GM06990 (cell line): Measurements from ENCODE around the gene BRI3.
"Not testable (repeated sequence)": the region's sequence is repeated elsewhere in the genome, so short reads cannot be mapped to it uniquely, and the experiment has no call there.

Source experiments
- DNase-seq: peaks from one replicate; pipeline ENCODE4 v3.0.0-alpha.2; 2011; ENCODE audit not compliant: insufficient read length; ENCODE audit errors: extremely low read depth
- H3K27me3 ChIP-seq: replicated peaks from 2 replicates; pipeline ENCODE4 v1.6.0; 2011; ENCODE audit warnings: low read length; ENCODE audit not compliant: control insufficient read depth, insufficient read depth
- H3K36me3 ChIP-seq: 2 replicates; pipeline ENCODE4 v1.5.1; 2011; ENCODE audit warnings: low read length; ENCODE audit not compliant: control insufficient read depth, insufficient read depth
- H3K4me3 ChIP-seq: replicated peaks from 2 replicates; pipeline ENCODE4 v1.5.1; 2011; ENCODE audit warnings: low read depth, mild to moderate bottlenecking, control low read depth, low read length
- CTCF ChIP-seq: IDR thresholded peaks from 2 replicates; pipeline ENCODE4 v1.5.1; 2011; ENCODE audit warnings: low read length, control low read depth, mild to moderate bottlenecking, inconsistent platforms; ENCODE audit not compliant: insufficient read depth, poor library complexity, severe bottlenecking

Gene BRI3

GRCh38 chr7:98312201-98312600 is 30.7 kb downstream of the BRI3 start:
- TF ChIP-seq CTCF = no peak
- Histone ChIP-seq H3K4me3 (no peak overlapping the region), H3K36me3 (peaks cover 26% of the 10 kb centered on the region), H3K27me3 (no peaks in the 10 kb centered on the region)
- DNase-seq = no peak

GRCh38 chr7:98314469-98314868 is 33.0 kb downstream of the BRI3 start:
- no peaks in the 10 kb centered on the region for H3K27me3 ChIP-seq
- peaks cover 24% of the 10 kb centered on the region for H3K36me3 ChIP-seq
- TF ChIP-seq CTCF = no peak
- no peak overlapping the region for H3K4me3 ChIP-seq
- peak; percentile 81 for DNase-seq

GRCh38 chr7:98315318-98315993 is 34.0 kb downstream of the BRI3 start:
- Histone ChIP-seq H3K4me3 (no peak overlapping the region), H3K27me3 (no peaks in the 10 kb centered on the region), H3K36me3 (peaks cover 22% of the 10 kb centered on the region)
- TF ChIP-seq CTCF = no peak
- DNase-seq = peak; percentile 69

- not testable (repeated sequence) for DNase-seq, H3K27me3 ChIP-seq, H3K4me3 ChIP-seq
- peaks cover 20% of the 10 kb centered on the region for H3K36me3 ChIP-seq
These were observed 34.6 kb downstream of the BRI3 start for GRCh38 chr7:98315994-98316527.

- Histone ChIP-seq H3K27me3 (no peaks in the 10 kb centered on the region), H3K36me3 (peaks cover 16% of the 10 kb centered on the region), H3K4me3 (no peak overlapping the region)
- TF ChIP-seq CTCF = no peak
- no peak for DNase-seq
These were observed 36.0 kb downstream of the BRI3 start for GRCh38 chr7:98317366-98318040.

DNA sequence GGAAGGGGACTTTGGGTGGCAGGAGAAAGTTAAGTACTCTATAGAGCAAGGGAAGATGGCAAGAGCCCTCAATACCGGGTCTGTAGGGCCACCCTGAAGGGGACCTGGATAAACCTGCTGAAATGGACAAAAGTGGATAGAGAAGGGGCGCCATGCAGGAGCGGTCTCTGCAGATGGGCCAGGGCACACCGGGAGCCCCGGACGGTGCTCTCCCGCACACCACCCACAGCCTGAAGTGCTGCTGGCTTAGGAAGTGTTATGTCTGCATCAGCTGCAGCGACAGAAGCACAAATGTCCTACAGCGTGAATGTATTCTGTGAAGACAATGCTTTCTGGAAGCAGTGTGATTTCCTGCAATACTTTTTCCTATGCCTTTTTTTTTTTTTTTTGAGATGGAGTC is 37.7 kb downstream of the BRI3 start:
- H3K36me3 ChIP-seq = peaks cover 15% of the 10 kb centered on the region
- H3K4me3 ChIP-seq = no peak overlapping the region
- no peaks in the 10 kb centered on the region for H3K27me3 ChIP-seq
- DNase-seq = no peak
- no peak for TF ChIP-seq CTCF
